ENCODE data around the gene TRIP13.

TRIP13 gene

GRCh38 chr5:855771-856530 lies 36.7 kb upstream of the TRIP13 start:
- DNase-seq (ENCODE audit: low spot score) = no peak

- DNase-seq (ENCODE audit: low spot score) = no peak
Observed at GRCh38 chr5:856531-857425, 35.9 kb upstream of the TRIP13 start.

GRCh38 chr5:858726-859125 lies 34.0 kb upstream of the TRIP13 start:
- DNase-seq (ENCODE audit: low spot score) = no peak

GRCh38 chr5:859391-859790 lies 33.3 kb upstream of the TRIP13 start:
- DNase-seq (ENCODE audit: low spot score) = no peak

DNA sequence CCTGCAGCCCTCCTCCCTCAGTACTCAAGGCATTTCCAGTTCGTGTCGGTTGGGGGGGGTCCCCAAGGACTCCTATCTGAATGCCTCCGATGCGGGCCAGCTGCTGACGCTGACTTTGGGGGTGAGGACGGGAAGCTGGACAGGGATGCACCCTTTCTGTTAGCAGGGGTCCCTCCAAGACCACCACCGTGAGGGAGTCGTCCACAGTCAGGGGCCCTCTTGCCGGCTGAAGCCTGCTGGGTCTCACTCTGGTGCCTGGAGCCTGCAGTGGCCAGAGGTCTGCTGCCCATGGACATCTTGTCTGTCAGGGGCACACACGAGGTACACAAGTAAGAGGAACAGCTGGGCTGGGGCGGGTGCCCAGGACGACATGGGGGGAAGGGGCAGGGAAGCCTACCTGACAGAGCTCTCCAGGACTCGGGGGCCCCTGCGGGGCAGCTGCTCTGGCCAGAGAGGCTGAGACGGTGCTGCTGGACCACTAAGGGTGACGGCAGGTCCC lies 32.8 kb upstream of the TRIP13 start:
- no peak for DNase-seq (ENCODE audit: low spot score)

DNA sequence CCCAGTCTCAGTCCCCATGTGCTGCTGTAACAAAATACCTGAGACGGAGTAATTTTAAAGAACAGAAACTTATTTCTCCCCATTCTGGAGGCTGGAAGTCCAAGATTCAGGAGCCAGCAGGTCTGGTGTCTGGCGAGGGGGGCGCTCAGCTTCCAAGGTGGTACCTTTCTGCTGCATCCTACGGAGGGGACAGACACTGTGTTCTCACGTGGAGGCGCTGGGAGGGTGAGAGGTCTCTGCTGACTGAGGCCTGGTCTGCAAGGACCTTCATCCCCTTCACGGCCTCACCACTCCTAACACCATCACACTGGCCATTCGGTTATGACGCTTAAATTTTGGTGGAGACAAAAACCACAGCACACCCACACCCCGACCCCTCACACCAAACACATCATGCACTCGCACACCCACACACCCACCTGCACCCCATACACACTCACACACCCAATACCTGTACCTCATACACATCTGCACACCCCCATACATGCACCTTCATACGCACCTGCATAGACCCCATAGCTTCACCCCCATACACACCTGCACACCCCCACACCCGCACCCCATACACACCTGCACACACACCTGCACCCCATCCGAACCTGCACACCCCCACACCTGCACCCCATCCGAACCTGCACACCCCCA lies 32.1 kb upstream of the TRIP13 start:
- DNase-seq (ENCODE audit: low spot score) = no peak

GRCh38 chr5:861442-862366 lies 31.0 kb upstream of the TRIP13 start:
- no peak for DNase-seq (ENCODE audit: low spot score)

DNA sequence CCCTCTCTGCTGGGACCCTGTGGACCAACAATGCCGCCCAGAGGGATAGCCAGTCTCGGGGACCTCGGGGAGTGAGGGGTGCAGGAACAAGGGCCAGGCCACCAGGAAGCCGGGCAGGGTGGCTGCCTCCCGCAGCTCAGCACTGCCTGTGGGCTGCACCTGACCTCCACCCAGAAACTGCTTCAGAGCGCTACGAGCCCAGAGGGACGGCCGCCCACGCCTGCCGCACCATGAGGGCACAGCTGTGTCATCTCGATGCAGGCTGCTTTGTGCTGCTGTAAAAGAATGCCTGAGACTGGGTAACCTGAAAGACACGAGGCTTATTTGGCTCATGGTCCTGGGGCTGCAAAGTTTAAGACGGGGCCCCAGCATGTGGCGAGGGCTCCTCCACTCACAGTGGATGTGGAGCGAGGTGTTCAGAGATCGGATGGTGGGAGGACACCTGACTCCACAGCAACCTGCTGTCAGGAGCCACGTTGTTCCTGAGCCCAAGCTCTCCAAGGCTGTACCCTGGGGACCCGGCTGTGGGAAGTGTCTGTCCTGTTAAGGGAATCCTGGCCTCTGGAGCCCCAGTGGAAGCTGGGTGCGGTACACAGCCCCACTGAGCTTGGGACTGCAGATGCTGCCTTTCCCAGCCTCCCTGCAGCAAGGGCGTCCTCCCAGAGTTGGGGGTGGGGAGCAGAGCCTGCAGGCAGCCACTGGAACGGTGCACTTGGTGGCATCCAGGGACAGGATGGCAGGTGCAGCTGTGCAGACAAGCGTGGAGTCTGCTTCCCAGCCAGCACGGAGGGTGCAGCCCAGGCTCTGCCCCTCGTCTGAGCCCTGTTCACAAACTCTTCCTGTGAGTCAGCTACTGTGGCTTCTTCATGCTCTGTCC lies 30.1 kb upstream of the TRIP13 start:
- DNase-seq (ENCODE audit: low spot score) = peak; percentile 72

- no peak for DNase-seq (ENCODE audit: low spot score)
Observed at GRCh38 chr5:863244-863805, 29.4 kb upstream of the TRIP13 start.

DNA sequence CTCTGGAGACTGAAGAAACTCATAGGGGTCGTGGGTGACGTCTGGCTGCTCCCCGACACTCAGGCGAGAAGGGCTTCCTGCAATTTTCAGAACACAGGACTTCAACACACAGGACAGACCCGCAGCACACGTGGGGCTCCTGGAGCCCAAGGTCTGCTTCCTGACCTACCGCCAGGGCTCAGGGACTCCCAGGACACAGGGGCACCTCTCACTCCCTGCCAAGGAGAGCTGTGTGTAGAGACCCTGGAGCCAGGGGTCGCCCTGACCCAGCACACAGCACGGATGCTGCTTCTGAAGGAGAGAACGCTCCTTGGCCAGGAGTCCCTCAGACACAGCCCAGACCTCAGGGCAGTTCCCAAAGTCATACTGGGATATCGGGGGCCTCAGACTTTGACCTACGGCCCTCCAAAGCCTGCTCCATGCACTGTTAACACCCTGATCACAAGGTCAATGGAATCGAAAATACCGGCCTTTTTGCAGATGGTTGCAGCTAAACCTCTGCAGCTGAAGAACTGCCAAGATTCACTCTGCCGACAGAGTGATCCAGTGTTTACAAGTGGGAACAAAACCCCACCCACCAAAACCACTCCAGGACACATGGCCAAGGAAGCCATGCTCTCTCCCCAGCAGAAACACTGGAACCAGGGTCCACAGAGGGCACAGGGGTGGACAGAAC lies 28.1 kb upstream of the TRIP13 start:
- no peak for DNase-seq (ENCODE audit: low spot score)

DNA sequence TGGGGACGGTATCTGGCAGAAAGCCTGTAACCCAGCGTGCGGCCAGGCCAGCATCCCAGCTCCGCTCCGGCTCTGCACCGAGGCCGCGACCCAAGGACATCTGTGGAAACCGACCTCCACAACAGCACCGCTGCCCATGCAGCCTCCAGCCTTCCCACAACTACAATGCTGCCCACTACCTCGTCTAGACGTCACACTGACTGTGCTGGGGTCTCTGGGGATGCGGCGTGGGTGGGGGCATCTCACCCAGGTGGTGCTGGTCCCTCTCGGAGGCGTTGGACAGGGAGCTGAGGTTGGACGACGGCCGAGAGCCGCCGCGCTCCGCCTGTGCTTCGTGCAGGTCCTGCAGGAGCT lies 27.5 kb upstream of the TRIP13 start:
- DNase-seq (ENCODE audit: low spot score) = no peak

DNA sequence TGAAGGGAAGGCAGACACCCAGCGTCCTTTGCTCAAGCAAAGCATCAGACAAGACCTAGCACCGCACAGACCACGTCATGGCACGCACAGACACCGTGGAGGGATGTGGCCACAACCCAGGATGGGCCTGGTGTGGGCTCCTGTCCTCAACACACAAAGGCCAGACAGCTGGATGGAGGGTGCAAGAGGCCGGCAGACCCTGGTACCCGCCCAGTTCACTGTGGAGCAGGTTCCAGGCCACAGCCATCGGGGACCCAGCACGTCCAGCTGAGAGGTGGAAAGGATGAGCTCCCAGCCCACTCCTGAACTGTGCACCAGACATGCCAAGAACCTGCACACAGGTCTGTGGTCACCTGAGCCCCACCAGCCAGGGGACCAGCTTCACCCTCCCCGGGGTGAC lies 26.9 kb upstream of the TRIP13 start:
- no peak for DNase-seq (ENCODE audit: low spot score)

DNA sequence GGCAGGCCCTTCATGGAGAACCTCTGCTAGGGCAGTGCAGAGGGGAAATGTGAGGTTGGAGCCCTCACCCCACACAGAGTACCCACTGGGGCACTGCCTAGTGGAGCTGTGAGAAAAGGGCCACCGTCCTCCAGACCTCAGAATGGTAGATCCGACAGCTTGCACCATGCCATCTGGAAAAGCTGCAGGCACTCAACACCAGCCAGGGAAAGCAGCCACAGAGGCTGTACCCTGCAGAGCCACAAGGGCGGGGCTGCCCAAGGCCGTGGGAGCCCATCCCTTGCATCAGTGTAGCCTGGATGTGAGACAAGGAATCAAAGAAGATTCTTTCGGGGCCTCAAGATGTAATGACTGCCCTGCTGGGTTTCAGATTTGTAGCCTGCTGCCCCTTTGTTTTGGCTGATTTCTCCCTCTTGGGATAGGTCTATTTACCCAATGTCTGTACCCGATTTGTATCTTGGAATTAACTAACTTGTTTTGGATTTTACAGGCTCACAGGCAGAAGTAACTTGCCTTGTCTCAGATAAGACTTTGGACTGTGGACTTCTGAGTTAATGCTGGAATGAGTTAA lies 25.3 kb upstream of the TRIP13 start:
- DNase-seq (ENCODE audit: low spot score) = no peak

DNA sequence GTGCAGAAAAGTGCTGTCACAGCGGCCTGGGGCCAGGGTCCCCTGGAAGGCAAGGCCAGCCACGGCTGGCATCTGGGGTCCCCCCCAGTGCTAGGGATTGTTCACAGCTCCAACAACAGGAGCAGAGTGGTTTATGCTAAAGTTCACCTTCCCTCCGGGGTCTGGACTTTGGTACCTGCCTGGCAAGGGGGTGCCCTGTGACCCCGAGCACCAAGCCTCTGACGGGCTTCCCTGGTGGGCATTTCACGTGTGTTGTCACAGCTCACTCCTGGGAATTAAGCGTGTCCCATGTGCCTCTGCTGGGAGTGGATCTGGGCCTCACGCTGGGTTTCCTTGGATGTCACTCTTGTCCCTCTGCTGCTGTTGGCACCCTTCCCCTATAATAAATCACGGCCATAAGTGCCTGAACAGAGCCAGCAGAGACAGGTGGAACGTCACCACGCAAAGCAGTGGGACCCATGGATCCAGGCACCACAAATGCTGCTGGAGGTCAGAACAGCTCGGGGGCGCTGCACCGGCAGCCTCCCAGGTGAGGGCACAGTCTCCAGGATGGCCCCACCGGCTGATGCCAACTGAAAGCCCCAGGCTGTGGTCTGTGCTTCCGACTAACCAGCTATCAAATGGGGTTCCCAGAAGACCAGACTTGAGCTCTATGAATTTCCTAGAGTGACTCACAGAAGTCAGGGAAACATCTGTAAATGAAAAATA lies 24.1 kb upstream of the TRIP13 start:
- no peak for DNase-seq (ENCODE audit: low spot score)

- DNase-seq (ENCODE audit: low spot score) = no peak
Observed at GRCh38 chr5:870956-871355, 21.7 kb upstream of the TRIP13 start.

DNA sequence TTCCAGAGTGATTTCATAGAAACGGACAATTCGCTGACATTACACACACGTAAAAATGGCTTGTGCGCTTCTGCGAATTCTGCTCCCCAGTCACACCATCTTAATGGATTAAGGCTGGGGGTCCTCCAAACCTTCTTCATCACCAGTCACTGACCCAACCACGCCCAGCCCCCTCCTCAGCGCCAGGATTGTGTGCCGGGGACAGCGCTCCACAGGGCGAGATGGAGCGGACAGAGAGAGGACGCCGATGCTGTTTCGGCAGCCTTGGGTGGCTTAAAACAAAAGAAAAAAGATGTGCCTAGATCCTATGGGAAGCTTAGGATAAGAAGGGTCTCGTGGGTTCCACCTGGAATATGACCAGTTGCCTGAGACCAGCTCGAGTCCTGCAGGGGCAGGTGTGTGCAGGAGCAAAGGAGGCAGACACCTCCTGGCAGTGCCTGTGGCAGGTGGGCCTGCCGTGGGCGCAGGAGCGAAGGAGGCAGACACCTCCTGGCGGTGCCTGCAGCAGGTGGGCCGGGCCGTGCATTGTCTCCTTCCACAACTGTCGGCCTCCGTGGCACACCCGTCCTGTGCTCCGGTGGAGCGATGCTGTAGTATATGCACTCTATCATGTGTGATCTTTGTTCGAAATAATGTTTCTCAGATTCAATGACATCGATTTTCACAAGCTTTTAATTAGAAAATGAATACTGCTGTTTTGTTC lies 20.9 kb upstream of the TRIP13 start:
- no peak for DNase-seq (ENCODE audit: low spot score)

GRCh38 chr5:872301-872700 lies 20.4 kb upstream of the TRIP13 start:
- no peak for DNase-seq (ENCODE audit: low spot score)

GRCh38 chr5:873328-873727 lies 19.4 kb upstream of the TRIP13 start:
- no peak for DNase-seq (ENCODE audit: low spot score)

Data from kidney tubule cell (primary cell).